ENCODE measurements around the gene MORN1. TPM values are rescaled to one million over a fixed set of nuclear protein-coding genes. Genes with fewer than 3 reads are reported as not detected.

Gene MORN1
- total and polyA plus RNA-seq, 10 donors, result 1.9 to 13.5 (median 6.9) TPM

DNA sequence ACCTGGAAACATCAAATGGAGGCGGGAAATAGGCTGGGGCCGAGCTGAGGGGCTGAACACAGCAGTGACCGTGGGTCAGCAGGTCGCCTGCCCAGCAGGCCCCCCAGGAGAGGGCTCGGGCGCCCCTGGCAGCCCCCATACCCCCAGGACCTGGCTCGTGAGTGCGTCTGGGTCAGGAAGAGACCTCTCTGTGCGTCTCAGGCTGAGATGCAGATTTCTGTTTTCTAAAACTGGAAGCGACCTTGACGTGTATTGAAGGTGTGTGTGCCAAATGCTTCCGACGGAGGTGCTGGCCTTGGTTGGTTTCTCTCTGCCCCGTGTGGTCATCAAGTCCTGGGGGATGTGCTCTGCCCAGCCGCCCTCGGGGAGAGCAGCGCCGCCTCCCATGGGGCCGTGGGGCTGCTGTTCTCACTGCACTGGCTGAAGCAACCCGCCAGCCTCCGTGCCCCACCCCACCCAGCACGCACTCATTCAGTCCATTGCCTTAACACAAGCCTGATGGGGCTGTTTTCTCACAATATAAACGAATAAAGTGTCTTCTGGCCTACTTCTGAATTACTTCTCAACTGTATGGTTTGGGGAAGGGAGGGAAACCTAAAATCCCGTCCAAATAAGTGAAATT lies 13.6 kb upstream of the MORN1 start:
- TF ChIP-seq POLR2A (IDR thresholded peaks at IDR 0.05) (no peak), POLR2AphosphoS5 (IDR thresholded peaks at IDR 0.05) (peak in 2 of 3 donors; percentile 32 to 65)
- peaks cover 0 to 100% (median 88%) of the 10 kb centered on the region in 6 donors for H3K36me3 ChIP-seq
- WGBS, 5 donors, result 70 to 81% (median 76%) methylated on average over 18 to 24 of the region's 24 CpGs
- H3K4me1 ChIP-seq, result peaks cover 0 to 42% (median 14%) of the 10 kb centered on the region in 6 donors
- H3K4me3 ChIP-seq, result no peak overlapping the region
- intact Hi-C loops (cut with DNase I; ENCODE audit: low total_unique reads), result no loop called here
- no peak for DNase-seq
- H3K27ac ChIP-seq, result peak overlapping the region in 7 of 8 donors; percentile 20 to 67 (median 45)
- no peaks in the 10 kb centered on the region for H3K27me3 ChIP-seq (replicated peaks in 1 of 7)
- H3K9me3 ChIP-seq, result no peaks in the 10 kb centered on the region

DNA sequence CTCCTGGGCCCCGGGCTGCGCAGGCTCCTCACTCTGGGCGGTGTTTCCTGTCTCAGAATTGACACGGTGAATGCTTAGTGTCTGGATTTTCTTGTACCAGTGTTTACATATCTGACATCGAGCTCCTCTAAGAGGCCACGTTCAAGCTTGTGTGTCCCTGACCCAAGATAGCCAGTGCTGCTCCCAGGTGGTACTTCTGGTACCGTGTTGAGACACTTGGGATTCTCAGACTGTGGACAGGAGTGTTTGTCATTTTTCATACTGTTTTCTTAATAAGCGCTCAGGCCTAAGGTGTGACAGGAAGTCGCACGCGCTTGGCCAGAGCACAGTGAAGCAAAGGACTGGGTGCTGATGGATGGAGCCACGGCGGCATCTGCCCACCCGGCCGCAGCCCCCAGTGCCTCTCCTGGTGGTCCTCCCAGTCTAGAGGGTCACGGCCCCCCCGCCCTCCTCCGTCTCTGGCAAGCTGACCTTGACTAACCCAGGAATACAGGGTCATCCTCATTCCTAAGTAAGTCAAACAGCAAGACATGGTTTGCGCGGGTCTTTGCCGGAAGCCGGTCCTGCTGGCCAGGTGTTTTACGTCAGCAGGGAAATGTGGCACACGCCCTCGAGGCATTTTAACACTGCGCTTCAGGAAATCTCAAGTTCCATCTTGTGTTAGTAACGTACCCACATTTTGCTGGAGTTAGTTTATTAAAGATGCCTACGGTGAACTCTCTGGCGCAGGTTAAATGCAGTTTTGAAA lies 13.0 kb upstream of the MORN1 start:
- H3K9me3 ChIP-seq, result no peaks in the 10 kb centered on the region
- no peak overlapping the region for H3K4me3 ChIP-seq
- intact Hi-C loops (cut with DNase I; ENCODE audit: low total_unique reads), result no loop called here
- peak overlapping the region in 6 of 8 donors; percentile 20 to 67 (median 47) for H3K27ac ChIP-seq
- no peaks in the 10 kb centered on the region for H3K27me3 ChIP-seq (replicated peaks in 1 of 7)
- TF ChIP-seq, protein P1, sequence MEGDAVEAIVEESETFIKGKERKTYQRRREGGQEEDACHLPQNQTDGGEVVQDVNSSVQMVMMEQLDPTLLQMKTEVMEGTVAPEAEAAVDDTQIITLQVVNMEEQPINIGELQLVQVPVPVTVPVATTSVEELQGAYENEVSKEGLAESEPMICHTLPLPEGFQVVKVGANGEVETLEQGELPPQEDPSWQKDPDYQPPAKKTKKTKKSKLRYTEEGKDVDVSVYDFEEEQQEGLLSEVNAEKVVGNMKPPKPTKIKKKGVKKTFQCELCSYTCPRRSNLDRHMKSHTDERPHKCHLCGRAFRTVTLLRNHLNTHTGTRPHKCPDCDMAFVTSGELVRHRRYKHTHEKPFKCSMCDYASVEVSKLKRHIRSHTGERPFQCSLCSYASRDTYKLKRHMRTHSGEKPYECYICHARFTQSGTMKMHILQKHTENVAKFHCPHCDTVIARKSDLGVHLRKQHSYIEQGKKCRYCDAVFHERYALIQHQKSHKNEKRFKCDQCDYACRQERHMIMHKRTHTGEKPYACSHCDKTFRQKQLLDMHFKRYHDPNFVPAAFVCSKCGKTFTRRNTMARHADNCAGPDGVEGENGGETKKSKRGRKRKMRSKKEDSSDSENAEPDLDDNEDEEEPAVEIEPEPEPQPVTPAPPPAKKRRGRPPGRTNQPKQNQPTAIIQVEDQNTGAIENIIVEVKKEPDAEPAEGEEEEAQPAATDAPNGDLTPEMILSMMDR (IDR thresholded peaks at IDR 0.05 in 8 of 11, conservative IDR thresholded peaks at IDR 0.05 in 3 of 11), result no peak
- TF ChIP-seq POLR2A (IDR thresholded peaks at IDR 0.05) (no peak), POLR2AphosphoS5 (IDR thresholded peaks at IDR 0.05) (peak in 1 of 3 donors; percentile 48)
- no peak for DNase-seq
- peaks cover 0 to 47% (median 14%) of the 10 kb centered on the region in 6 donors for H3K4me1 ChIP-seq
- WGBS, 5 donors, result 71 to 83% (median 78%) methylated on average over 29 of the region's 29 CpGs
- H3K36me3 ChIP-seq, result peaks cover 0 to 100% (median 94%) of the 10 kb centered on the region in 6 donors

DNA sequence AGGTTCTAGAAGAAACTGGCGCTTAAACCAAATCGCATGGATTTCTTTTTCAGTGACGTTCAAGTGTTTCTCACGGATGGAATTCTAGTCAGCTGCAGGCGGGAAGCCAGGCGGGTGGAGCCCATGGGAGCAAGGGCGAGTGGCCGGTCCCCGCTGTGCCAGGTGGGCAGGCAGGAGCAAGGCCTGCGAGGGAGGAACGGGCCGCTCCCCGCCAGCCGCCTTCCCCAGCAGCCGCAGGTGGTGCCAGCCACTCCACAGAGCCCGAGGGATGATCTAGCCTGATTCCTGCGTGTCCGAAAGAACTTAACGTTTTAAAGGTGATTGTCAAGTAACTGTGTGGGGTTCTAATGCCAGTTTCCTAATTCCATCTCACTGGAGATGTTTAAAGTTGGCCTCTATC lies 11.9 kb upstream of the MORN1 start:
- WGBS, 5 donors, result 88 to 92% (median 92%) methylated on average over 19 of the region's 19 CpGs
- Histone ChIP-seq H3K36me3 (peaks cover 0 to 100% (median 96%) of the 10 kb centered on the region in 6 donors), H3K4me3 (no peak overlapping the region), H3K9me3 (no peaks in the 10 kb centered on the region), H3K27me3 (replicated peaks in 1 of 7) (no peaks in the 10 kb centered on the region), H3K4me1 (peaks cover 0 to 55% (median 14%) of the 10 kb centered on the region in 6 donors), H3K27ac (no peak overlapping the region)
- no peak for DNase-seq
- TF ChIP-seq POLR2AphosphoS5 (IDR thresholded peaks at IDR 0.05) (peak in 1 of 3 donors; percentile 68), POLR2A (IDR thresholded peaks at IDR 0.05) (no peak)
- intact Hi-C loops (cut with DNase I; ENCODE audit: low total_unique reads), result no loop called here

DNA sequence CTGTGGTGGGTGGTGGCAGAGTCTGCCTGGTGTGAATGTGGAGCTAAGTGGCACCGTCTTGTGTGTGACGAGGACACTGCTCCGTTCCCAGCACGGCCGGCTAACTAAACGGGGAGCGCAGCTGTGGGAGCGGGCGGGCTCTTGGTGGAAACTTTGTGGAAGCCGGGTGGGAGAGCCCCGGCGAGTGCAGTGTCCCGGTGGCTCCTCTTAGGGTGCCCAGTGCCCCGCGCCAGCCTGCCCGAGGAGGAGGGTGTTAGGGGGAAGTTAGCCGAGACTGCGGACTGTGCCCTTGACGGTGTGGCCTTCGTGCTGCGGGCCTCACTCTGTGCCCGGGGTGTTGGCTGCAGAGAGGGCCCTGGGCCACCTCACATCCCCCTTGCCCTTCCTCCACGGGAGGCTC lies 11.1 kb upstream of the MORN1 start:
- H3K27ac ChIP-seq, result no peak overlapping the region
- no peak for DNase-seq

More for the DNA sequence above, 11.1 kb upstream of the MORN1 start:
- Histone ChIP-seq H3K27me3 (replicated peaks in 1 of 7) (no peaks in the 10 kb centered on the region), H3K4me3 (no peak overlapping the region), H3K9me3 (no peaks in the 10 kb centered on the region), H3K36me3 (peaks cover 0 to 100% (median 96%) of the 10 kb centered on the region in 6 donors), H3K4me1 (peaks cover 0 to 55% (median 14%) of the 10 kb centered on the region in 6 donors)
- peak in 1 of 3 donors; percentile 55 for TF ChIP-seq POLR2AphosphoS5 (IDR thresholded peaks at IDR 0.05)
- TF ChIP-seq, protein P1 (IDR thresholded peaks at IDR 0.05 in 8 of 11, conservative IDR thresholded peaks at IDR 0.05 in 3 of 11), result no peak
- intact Hi-C loops (cut with DNase I; ENCODE audit: low total_unique reads), result no loop called here
- WGBS, 5 donors, result 89 to 92% (median 92%) methylated on average over 22 to 23 of the region's 23 CpGs
